OCI-LY3 (cell line): ENCODE data around the gene ESRRA.
A peak's percentile ranks its signal among the peaks of the same experiment; 100 is the strongest.
"Not testable (repeated sequence)": the region's sequence is repeated elsewhere in the genome, so short reads cannot be mapped to it uniquely, and the experiment has no call there.

Experiments used
- H2AFZ ChIP-seq: fragments of 200-600, 300-600 bp; shearing (Covaris generic); 2 replicates; pipeline ENCODE4 v1.6.0; 2014; ENCODE audit warnings: antibody characterized with exemption, low read depth, low read length
- H3K27ac ChIP-seq: fragments of 200-600, 300-600 bp; sonication (generic); 2 replicates; pipeline ENCODE4 v1.5.1; 2014; ENCODE audit warnings: mild to moderate bottlenecking, low read length, moderate library complexity, mixed read lengths
- H3K27me3 ChIP-seq: fragments of 200-600, 300-600 bp; sonication (generic); 2 replicates; pipeline ENCODE4 v1.6.1; 2014; ENCODE audit warnings: low read depth, low read length, mixed read lengths
- H3K36me3 ChIP-seq: fragments of 200-600, 300-600 bp; sonication (generic); replicated peaks from 2 replicates; pipeline ENCODE3; 2014; ENCODE audit warnings: low read depth, low read length, mixed read lengths
- H3K4me1 ChIP-seq: fragments of 300-600, 200-600 bp; sonication (generic); 2 replicates; pipeline ENCODE4 v1.6.1; 2014; ENCODE audit warnings: low read length, mixed read lengths
- H3K4me2 ChIP-seq: fragments of 200-600, 300-600 bp; sonication (generic); 2 replicates; pipeline ENCODE4 v1.6.1; 2014; ENCODE audit warnings: low read length, mixed read lengths
- H3K4me3 ChIP-seq: fragments of 300-600, 200-600 bp; sonication (generic); 2 replicates; pipeline ENCODE4 v1.5.1; 2014; ENCODE audit warnings: antibody characterized with exemption, mild to moderate bottlenecking, low read length, moderate library complexity
- H3K79me2 ChIP-seq: fragments of 300-600, 200-600 bp; shearing (Covaris generic); 2 replicates; pipeline ENCODE4 v1.6.1; 2014; ENCODE audit warnings: mild to moderate bottlenecking, low read length, mixed read lengths
- H3K9ac ChIP-seq: fragments of 300-600, 200-600 bp; shearing (Covaris generic); 2 replicates; pipeline ENCODE4 v1.6.0; 2014; ENCODE audit warnings: mild to moderate bottlenecking, low read length, moderate library complexity
- H3K9me3 ChIP-seq: fragments of 200-600, 300-600 bp; shearing (Covaris generic); 2 replicates; pipeline ENCODE4 v1.6.1; 2014; ENCODE audit warnings: low read length, mixed read lengths; ENCODE audit not compliant: insufficient read depth
- H4K20me1 ChIP-seq: fragments of 200-600, 300-600 bp; sonication (generic); 2 replicates; pipeline ENCODE4 v1.6.1; 2016; ENCODE audit warnings: low read length, mixed read lengths; ENCODE audit not compliant: insufficient read depth
- CTCF ChIP-seq: fragments of 200-600, 300-600 bp; sonication (generic); IDR thresholded peaks from 2 replicates; pipeline ENCODE4 v1.5.1; 2014; ENCODE audit warnings: antibody characterized with exemption, low read length, low read depth
- EZH2phosphoT487 ChIP-seq: fragments of 200-600 bp; shearing (Covaris generic); IDR thresholded peaks from 2 replicates; pipeline ENCODE4 v1.6.1; 2018; ENCODE audit warnings: antibody characterized with exemption, mixed run types, low read depth

ESRRA gene

GRCh38 chr11:64314146-64314804 is 9.0 kb downstream of the ESRRA start:
- Histone ChIP-seq H3K79me2 (peaks cover 65% of the 10 kb centered on the region), H3K27ac (no peak overlapping the region), H3K9me3 (no peaks in the 10 kb centered on the region), H2AFZ (no peak overlapping the region), H3K4me3 (no peak overlapping the region), H4K20me1 (no peaks in the 10 kb centered on the region), H3K4me1 (peaks cover 13% of the 10 kb centered on the region), H3K9ac (no peak overlapping the region), H3K36me3 (peaks cover 17% of the 10 kb centered on the region), H3K27me3 (no peaks in the 10 kb centered on the region), H3K4me2 (no peak overlapping the region)
- no peak for TF ChIP-seq EZH2phosphoT487
- TF ChIP-seq CTCF = no peak

GRCh38 chr11:64314805-64315561 is 9.7 kb downstream of the ESRRA start:
- no peak overlapping the region for H3K4me2 ChIP-seq
- no peak overlapping the region for H3K9ac ChIP-seq
- peaks cover 14% of the 10 kb centered on the region for H3K36me3 ChIP-seq
- TF ChIP-seq CTCF (no peak), EZH2phosphoT487 (no peak)
- H3K9me3 ChIP-seq = no peaks in the 10 kb centered on the region
- peaks cover 14% of the 10 kb centered on the region for H3K4me1 ChIP-seq
- H3K79me2 ChIP-seq = peaks cover 61% of the 10 kb centered on the region
- H3K4me3 ChIP-seq = no peak overlapping the region
- no peak overlapping the region for H2AFZ ChIP-seq
- H3K27me3 ChIP-seq = no peaks in the 10 kb centered on the region
- H4K20me1 ChIP-seq = no peaks in the 10 kb centered on the region
- H3K27ac ChIP-seq = no peak overlapping the region

GRCh38 chr11:64315667-64316526 is 10.6 kb downstream of the ESRRA start:
- H3K27me3 ChIP-seq, H4K20me1 ChIP-seq, H3K9me3 ChIP-seq, H2AFZ ChIP-seq: not testable (repeated sequence)
- peaks cover 14% of the 10 kb centered on the region for H3K4me1 ChIP-seq
- H3K27ac ChIP-seq = peak overlapping the region; percentile 93
- H3K79me2 ChIP-seq = peaks cover 56% of the 10 kb centered on the region
- peak overlapping the region; percentile 90 for H3K9ac ChIP-seq
- H3K4me2 ChIP-seq = peak overlapping the region; percentile 72
- H3K4me3 ChIP-seq = peak overlapping the region; percentile 85
- H3K36me3 ChIP-seq = peaks cover 18% of the 10 kb centered on the region

GRCh38 chr11:64316672-64317324 is 11.5 kb downstream of the ESRRA start:
- Histone ChIP-seq H3K27ac (peak overlapping the region; percentile 93), H3K36me3 (peaks cover 16% of the 10 kb centered on the region), H3K4me2 (peak overlapping the region; percentile 72), H3K9ac (peak overlapping the region; percentile 90), H3K27me3 (no peaks in the 10 kb centered on the region), H3K4me3 (peak overlapping the region; percentile 85), H4K20me1 (no peaks in the 10 kb centered on the region), H3K9me3 (no peaks in the 10 kb centered on the region), H3K79me2 (peaks cover 50% of the 10 kb centered on the region), H3K4me1 (peaks cover 14% of the 10 kb centered on the region), H2AFZ (no peak overlapping the region)
- TF ChIP-seq EZH2phosphoT487 (no peak), CTCF (no peak; the same call in 1 of the 2 replicates)
